HepG2 (cell line): Measurements from ENCODE around the gene PMAIP1. TPM values are rescaled to one million over a fixed set of nuclear protein-coding genes. Genes with fewer than 3 reads are reported as not detected.

Experiments
- NFKB2 ChIP-seq: sonication (generic); formaldehyde crosslinking; IDR thresholded peaks from 2 replicates; pipeline ENCODE4 v1.4.0; 2020; ENCODE audit warnings: missing genetic modification reagents, borderline replicate concordance
- RAD51 ChIP-seq: fragments of 450-650 bp; IDR thresholded peaks from 2 replicates; pipeline ENCODE4 v1.6.1; 2016; ENCODE audit warnings: borderline replicate concordance
- REST ChIP-seq, 2 experiments: IDR thresholded peaks; 2 replicates each; pipeline ENCODE4 v1.6.1; 2011 to 2012; ENCODE audit warnings: low read length in 2 of 2, borderline replicate concordance in 1 of 2, low read depth in 1 of 2, mild to moderate bottlenecking in 1 of 2, moderate library complexity in 1 of 2
- SOX6 ChIP-seq, 2 experiments: fragments of 450-650 bp in 1 of 2; sonication (generic) in 1 of 2; formaldehyde crosslinking in 1 of 2; IDR thresholded peaks; 2 replicates each; pipeline versions ENCODE4 v1.4.0 to v1.6.1; 2017 to 2020; ENCODE audit warnings: antibody characterized with exemption in 1 of 2, mild to moderate bottlenecking in 1 of 2, missing genetic modification reagents in 1 of 2
- SP4 ChIP-seq: sonication (generic); formaldehyde crosslinking; IDR thresholded peaks from 2 replicates; pipeline ENCODE4 v1.8.1; 2023; ENCODE audit warnings: mild to moderate bottlenecking, missing genetic modification reagents
- TBL1XR1 ChIP-seq: fragments of 150-350 bp; IDR thresholded peaks from 2 replicates; pipeline ENCODE4 v1.6.1; 2014; ENCODE audit warnings: borderline replicate concordance, low read length; ENCODE audit not compliant: partially characterized antibody
- TBP ChIP-seq: sonication (generic); formaldehyde crosslinking; IDR thresholded peaks from 2 replicates; pipeline ENCODE4 v1.5.0; 2020; ENCODE audit warnings: missing genetic modification reagents
- ZBTB37 ChIP-seq: sonication (generic); formaldehyde crosslinking; IDR thresholded peaks from 2 replicates; pipeline ENCODE4 v1.4.0; 2020; ENCODE audit warnings: mild to moderate bottlenecking, missing genetic modification reagents
- ZHX2 ChIP-seq, 2 experiments: sonication (generic) in 1 of 2; formaldehyde crosslinking in 1 of 2; IDR thresholded peaks; 2 replicates each; pipeline versions ENCODE4 v1.6.1 to v1.9.0; 2014 to 2022; ENCODE audit warnings: antibody characterized with exemption in 1 of 2, borderline replicate concordance in 1 of 2, inconsistent platforms in 1 of 2, low read depth in 1 of 2, missing genetic modification reagents in 1 of 2
- ZNF274 ChIP-seq: sonication (generic); formaldehyde crosslinking; IDR thresholded peaks from 2 replicates; pipeline ENCODE4 v1.5.1; 2020; ENCODE audit warnings: mild to moderate bottlenecking, missing genetic modification reagents
- ZNF292 ChIP-seq: sonication (generic); formaldehyde crosslinking; IDR thresholded peaks from 2 replicates; pipeline ENCODE4 v1.8.1; 2022; ENCODE audit warnings: mild to moderate bottlenecking, low read depth, missing genetic modification reagents, borderline replicate concordance
- ZNF572 ChIP-seq: sonication (generic); formaldehyde crosslinking; IDR thresholded peaks from 2 replicates; pipeline ENCODE4 v1.5.1; 2020; ENCODE audit warnings: mild to moderate bottlenecking, missing genetic modification reagents
- ZNF605 ChIP-seq: sonication (generic); formaldehyde crosslinking; IDR thresholded peaks from 2 replicates; pipeline ENCODE4 v1.8.0; 2022; ENCODE audit warnings: mild to moderate bottlenecking, missing genetic modification reagents
- ZNF761 ChIP-seq: sonication (generic); formaldehyde crosslinking; conservative IDR thresholded peaks from 2 replicates; pipeline ENCODE4 v1.4.0; 2020; ENCODE audit warnings: mild to moderate bottlenecking, missing genetic modification reagents
- ZNF766 ChIP-seq: sonication (generic); formaldehyde crosslinking; IDR thresholded peaks from 2 replicates; pipeline ENCODE4 v1.5.0; 2020; ENCODE audit warnings: missing genetic modification reagents, borderline replicate concordance
- polyA plus RNA-seq, 8 experiments: library from polyadenylated mRNA; depleted of rRNA in 3 of 8; stranded (reverse) in 7 of 8; unstranded in 1 of 8; fragments of >200 nt; fragmentation: Illumina TruSeq in 4 of 8; extraction: Trizol in 4 of 8; gene quantifications; 2 replicates each; pipeline versions ENCODE4 v1.2.1 to v1.2.3, GENCODE V29; 2011 to 2016; ENCODE audit warnings: low read depth in 4 of 8, missing spikeins in 1 of 8, mixed read lengths in 1 of 8; ENCODE audit not compliant: insufficient read depth in 1 of 8
- total RNA-seq, 5 experiments: library from RNA; depleted of rRNA; stranded (reverse); fragments of >200 nt; fragmentation: Illumina TruSeq; extraction: Trizol; gene quantifications; 2 replicates each; pipeline ENCODE4 v1.2.3, GENCODE V29; 2016; ENCODE audit warnings: low read depth in 1 of 5
- TF ChIP-seq, protein P1 (sequence below): sonication (generic); formaldehyde crosslinking; IDR thresholded peaks from 2 replicates; pipeline ENCODE4 v1.4.0; 2020; ENCODE audit warnings: missing genetic modification reagents

Gene PMAIP1
- total and polyA plus RNA-seq, 2 of the 13 experiments (the other 11 are each of a cell fraction or from before 2014, with no cell fraction given): 1.5 to 1.7 TPM

DNA sequence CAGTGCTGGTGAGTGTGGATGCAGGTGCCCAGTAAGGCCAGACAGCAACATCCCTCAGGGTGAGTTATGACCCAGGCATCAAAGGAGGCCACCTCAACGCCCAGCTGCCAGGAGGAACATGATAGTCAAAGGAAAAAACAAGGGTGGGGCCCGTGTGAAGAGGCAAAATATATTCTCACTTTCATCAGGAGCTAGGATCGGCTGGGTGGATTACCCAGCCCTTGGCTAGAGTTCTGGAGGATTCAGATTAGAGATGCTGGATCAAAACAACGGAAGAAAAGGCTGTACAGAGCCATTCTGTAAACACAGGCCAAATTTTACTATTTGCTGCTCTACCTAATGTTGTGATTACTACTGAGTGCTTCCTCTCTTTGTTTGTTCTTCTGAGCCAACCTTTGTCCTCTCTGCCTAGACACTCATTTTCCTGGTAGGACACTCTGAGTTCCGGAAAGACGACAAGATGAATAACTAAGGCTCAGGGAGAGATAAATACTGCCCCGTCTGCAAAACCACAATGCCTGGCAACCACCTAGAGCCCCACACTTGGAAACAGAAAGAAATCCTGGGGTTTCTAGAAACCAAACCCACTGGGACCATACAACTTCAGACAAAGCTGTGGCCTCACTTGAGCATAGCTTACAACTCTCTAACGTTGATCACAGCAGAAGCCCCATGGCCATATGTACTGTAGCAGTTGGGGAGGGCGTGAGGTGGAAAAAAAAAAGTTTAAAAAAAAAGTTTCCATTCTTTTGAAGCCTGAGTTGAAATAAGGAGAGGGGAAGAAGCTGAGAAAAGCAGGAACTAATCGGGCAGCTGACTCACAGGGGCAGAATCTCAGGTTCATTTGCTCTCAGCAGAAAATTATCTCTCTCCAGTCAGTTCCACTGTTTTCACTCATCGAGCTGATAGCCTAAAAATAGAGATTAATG, 17.8 kb upstream of the PMAIP1 start (continued):
- TF ChIP-seq ZBTB37: no peak
- TF ChIP-seq ZNF605 (CRISPR knock-in tag): no peak
- TF ChIP-seq ZNF292: no peak
- TF ChIP-seq ZHX2 (IDR thresholded peaks at IDR 0.05; ENCODE audit: low read depth): no peak
- no peak for TF ChIP-seq ZHX2 (CRISPR knock-in tag; IDR thresholded peaks at IDR 0.05; ENCODE audit: borderline replicate concordance)
- TF ChIP-seq, protein P1, sequence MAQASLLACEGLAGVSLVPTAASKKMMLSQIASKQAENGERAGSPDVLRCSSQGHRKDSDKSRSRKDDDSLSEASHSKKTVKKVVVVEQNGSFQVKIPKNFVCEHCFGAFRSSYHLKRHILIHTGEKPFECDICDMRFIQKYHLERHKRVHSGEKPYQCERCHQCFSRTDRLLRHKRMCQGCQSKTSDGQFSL (CRISPR knock-in tag): no peak
- TF ChIP-seq ZNF761 (CRISPR knock-in tag): no peak
- TF ChIP-seq SP4 (CRISPR knock-in tag): no peak
- no peak for TF ChIP-seq TBP (CRISPR knock-in tag)
- no peak for TF ChIP-seq ZNF274 (CRISPR knock-in tag)
- TF ChIP-seq ZNF766 (CRISPR knock-in tag): no peak
- TF ChIP-seq NFKB2 (CRISPR knock-in tag): no peak
- no peak for TF ChIP-seq TBL1XR1
- no peak for TF ChIP-seq SOX6 (IDR thresholded peaks at IDR 0.05)
- TF ChIP-seq SOX6 (CRISPR knock-in tag; IDR thresholded peaks at IDR 0.05): peak; percentile 57
- TF ChIP-seq REST (IDR thresholded peaks at IDR 0.05; ENCODE audit: borderline replicate concordance in 1 of 2, low read depth in 1 of 2, low read length in 2 of 2): no peak
- TF ChIP-seq RAD51: no peak
- no peak for TF ChIP-seq ZNF572 (CRISPR knock-in tag)
